ENCODE data around the gene CD99L2. TPM values are rescaled to one million over a fixed set of nuclear protein-coding genes. Genes with fewer than 3 reads are reported as not detected.

CD99L2 gene
- total and polyA plus RNA-seq, 10 donors, result 8.2 to 51.8 (median 31.8) TPM

DNA sequence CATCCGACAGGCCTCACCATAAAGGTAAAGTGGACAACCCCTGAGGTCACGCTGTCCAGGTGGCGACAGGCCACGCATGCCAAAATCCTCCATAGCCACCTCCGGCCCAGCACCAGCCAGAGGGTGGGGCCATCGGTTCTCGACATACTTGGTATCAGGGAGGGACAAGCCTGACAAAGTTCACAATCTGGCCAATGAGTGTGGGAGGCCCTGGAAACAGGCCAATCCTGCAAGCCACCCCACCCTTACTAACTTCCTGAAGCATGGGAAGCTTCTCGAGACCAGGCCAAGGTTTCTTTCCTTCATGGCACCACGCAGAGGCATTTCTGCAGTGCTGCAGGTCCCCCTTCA, 131.4 kb downstream of the CD99L2 start:
- no peak for DNase-seq
- H3K27me3 ChIP-seq (replicated peaks in 1 of 7), result no peaks in the 10 kb centered on the region
- intact Hi-C loops (cut with DNase I; ENCODE audit: low total_unique reads), result no loop called here
- no peaks in the 10 kb centered on the region for H3K9me3 ChIP-seq
- H3K27ac ChIP-seq, result peak overlapping the region in 4 of 8 donors; percentile 11 to 22 (median 20)
- H3K4me1 ChIP-seq, result peaks cover 0 to 14% (median 4%) of the 10 kb centered on the region in 6 donors
- H3K4me3 ChIP-seq, result no peak overlapping the region
- TF ChIP-seq, protein P1, sequence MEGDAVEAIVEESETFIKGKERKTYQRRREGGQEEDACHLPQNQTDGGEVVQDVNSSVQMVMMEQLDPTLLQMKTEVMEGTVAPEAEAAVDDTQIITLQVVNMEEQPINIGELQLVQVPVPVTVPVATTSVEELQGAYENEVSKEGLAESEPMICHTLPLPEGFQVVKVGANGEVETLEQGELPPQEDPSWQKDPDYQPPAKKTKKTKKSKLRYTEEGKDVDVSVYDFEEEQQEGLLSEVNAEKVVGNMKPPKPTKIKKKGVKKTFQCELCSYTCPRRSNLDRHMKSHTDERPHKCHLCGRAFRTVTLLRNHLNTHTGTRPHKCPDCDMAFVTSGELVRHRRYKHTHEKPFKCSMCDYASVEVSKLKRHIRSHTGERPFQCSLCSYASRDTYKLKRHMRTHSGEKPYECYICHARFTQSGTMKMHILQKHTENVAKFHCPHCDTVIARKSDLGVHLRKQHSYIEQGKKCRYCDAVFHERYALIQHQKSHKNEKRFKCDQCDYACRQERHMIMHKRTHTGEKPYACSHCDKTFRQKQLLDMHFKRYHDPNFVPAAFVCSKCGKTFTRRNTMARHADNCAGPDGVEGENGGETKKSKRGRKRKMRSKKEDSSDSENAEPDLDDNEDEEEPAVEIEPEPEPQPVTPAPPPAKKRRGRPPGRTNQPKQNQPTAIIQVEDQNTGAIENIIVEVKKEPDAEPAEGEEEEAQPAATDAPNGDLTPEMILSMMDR (IDR thresholded peaks at IDR 0.05 in 8 of 11, conservative IDR thresholded peaks at IDR 0.05 in 3 of 11), result no peak
- TF ChIP-seq POLR2A (IDR thresholded peaks at IDR 0.05), result no peak
- TF ChIP-seq POLR2AphosphoS5 (IDR thresholded peaks at IDR 0.05), result peak; percentile 33 to 65 (median 49)
- WGBS, 5 donors, result 57 to 73% (median 68%) methylated on average over 6 to 9 of the region's 9 CpGs
- H3K36me3 ChIP-seq, result peaks cover 0 to 62% (median 3%) of the 10 kb centered on the region in 6 donors

DNA sequence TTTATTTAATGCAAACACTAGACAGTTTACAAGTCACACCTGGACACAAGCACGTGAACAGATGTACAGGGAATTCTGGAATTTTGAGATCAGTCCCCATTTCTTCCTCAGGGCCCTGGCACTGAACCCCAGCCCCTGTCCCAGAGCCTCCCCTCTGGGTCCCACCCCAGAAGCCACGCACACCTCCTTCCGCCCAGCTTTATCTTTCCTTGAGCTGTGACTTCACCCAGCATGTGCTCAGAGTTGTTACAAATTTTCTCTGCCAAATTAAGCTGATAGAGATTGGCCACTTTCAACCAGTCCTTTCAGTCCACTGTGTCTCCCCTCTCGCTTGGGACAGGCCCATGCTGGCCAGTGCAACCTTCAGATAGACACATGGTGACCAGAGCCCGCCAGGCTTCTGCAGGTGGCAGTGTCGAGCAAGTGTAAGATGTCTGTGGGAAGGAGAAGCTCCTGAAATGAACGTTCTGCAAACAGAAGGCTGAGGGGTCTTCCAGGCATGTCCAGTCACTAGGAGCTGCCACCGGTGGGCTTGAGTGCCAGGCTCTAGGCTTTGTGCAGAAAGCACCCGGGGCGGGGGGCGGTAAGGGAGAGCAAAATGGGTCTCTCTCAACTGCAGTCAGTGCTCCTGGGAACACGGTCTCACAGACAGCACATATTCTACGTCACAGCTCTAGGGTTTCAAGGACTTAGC, 132.0 kb downstream of the CD99L2 start:
- peaks cover 0 to 13% (median 4%) of the 10 kb centered on the region in 6 donors for H3K4me1 ChIP-seq
- peaks cover 0 to 67% (median 3%) of the 10 kb centered on the region in 6 donors for H3K36me3 ChIP-seq
- peak overlapping the region in 4 of 8 donors; percentile 11 to 22 (median 20) for H3K27ac ChIP-seq
- H3K9me3 ChIP-seq, result no peaks in the 10 kb centered on the region
- H3K4me3 ChIP-seq, result no peak overlapping the region
- no peaks in the 10 kb centered on the region for H3K27me3 ChIP-seq (replicated peaks in 1 of 7)
- no peak for DNase-seq
- intact Hi-C loops (cut with DNase I; ENCODE audit: low total_unique reads), result no loop called here
- TF ChIP-seq POLR2A (IDR thresholded peaks at IDR 0.05) (no peak), POLR2AphosphoS5 (IDR thresholded peaks at IDR 0.05) (no peak)
- TF ChIP-seq, protein P1 (IDR thresholded peaks at IDR 0.05 in 8 of 11, conservative IDR thresholded peaks at IDR 0.05 in 3 of 11), result no peak
- WGBS, 5 donors, result 78 to 86% (median 84%) methylated on average over 7 to 13 of the region's 13 CpGs

DNA sequence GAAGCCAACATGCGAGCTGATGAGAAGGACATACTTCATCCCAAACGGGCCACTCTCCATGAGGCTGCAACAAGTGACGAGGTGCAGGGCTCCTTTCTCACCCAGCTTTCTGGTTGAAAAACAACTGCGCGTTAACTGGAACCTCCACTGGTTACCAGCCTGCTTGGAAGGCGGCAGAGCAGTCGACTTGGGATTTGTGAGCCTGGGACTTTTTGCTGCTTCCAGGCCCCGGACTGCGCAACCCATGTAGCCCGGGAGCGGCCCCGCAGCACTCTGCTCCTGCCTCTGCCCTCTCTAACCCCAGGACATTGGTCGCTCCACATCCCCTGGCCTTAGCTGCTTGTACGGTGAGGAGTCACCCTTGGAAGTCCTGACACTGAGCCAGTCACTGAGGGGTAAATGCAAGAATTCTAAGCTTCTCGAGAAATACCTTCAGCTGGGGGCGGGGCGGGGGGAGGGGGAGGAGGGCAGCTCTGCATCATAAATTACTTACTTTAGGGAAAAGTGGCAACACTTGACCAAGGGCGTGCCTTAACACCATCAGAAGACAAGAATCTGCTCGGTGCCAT, 132.6 kb downstream of the CD99L2 start:
- whole genome bisulfite sequencing, 5 donors, result 80 to 95% (median 92%) methylated on average over 7 to 19 of the region's 19 CpGs
- intact Hi-C loops (cut with DNase I; ENCODE audit: low total_unique reads), result no loop called here
- Histone ChIP-seq H3K4me3 (no peak overlapping the region), H3K27me3 (replicated peaks in 1 of 7) (no peaks in the 10 kb centered on the region), H3K36me3 (peaks cover 0 to 73% (median 3%) of the 10 kb centered on the region in 6 donors), H3K27ac (no peak overlapping the region), H3K9me3 (no peaks in the 10 kb centered on the region), H3K4me1 (peaks cover 0 to 13% (median 4%) of the 10 kb centered on the region in 6 donors)
- DNase-seq, result no peak
- TF ChIP-seq, protein P1 (IDR thresholded peaks at IDR 0.05 in 8 of 11, conservative IDR thresholded peaks at IDR 0.05 in 3 of 11), result no peak
- no peak for TF ChIP-seq POLR2A (IDR thresholded peaks at IDR 0.05)
- TF ChIP-seq POLR2AphosphoS5 (IDR thresholded peaks at IDR 0.05), result no peak

DNA sequence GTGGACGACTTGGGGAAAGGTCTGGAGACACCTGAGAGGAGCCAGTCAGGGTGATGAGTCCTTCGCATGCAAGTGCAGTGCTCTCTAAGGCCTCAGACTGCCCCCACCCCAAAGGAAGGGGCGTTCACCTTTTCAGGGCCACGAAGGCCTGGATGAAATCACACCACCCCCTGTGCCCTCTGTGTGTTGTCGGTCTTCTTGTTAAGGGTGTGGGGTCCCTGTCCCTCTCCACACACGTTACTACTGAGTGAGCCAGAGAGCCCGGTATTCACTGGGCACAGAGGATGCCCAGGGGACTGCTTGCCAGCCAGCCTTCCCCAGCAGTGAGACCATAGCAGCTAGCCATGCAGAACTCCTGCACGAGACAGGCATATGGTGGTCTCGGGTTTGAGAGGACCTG, 133.2 kb downstream of the CD99L2 start:
- Histone ChIP-seq H3K27ac (no peak overlapping the region), H3K4me3 (no peak overlapping the region), H3K27me3 (replicated peaks in 1 of 7) (no peaks in the 10 kb centered on the region), H3K4me1 (peaks cover 0 to 13% (median 4%) of the 10 kb centered on the region in 6 donors), H3K36me3 (peaks cover 0 to 69% (median 3%) of the 10 kb centered on the region in 6 donors), H3K9me3 (no peaks in the 10 kb centered on the region)
- 68 to 87% (median 81%) methylated on average over 5 to 9 of the region's 9 CpGs for WGBS, 5 donors
- TF ChIP-seq, protein P1 (IDR thresholded peaks at IDR 0.05 in 8 of 11, conservative IDR thresholded peaks at IDR 0.05 in 3 of 11), result no peak
- TF ChIP-seq POLR2A (IDR thresholded peaks at IDR 0.05), result no peak
- no peak for TF ChIP-seq POLR2AphosphoS5 (IDR thresholded peaks at IDR 0.05)
- intact Hi-C loops (cut with DNase I; ENCODE audit: low total_unique reads), result no loop called here
- DNase-seq, result no peak

Measured in spleen (tissue), 11 donors.